Neural progenitor cell (in vitro differentiated cells): ENCODE results near the gene MRGPRG. TPM values are rescaled to one million over a fixed set of nuclear protein-coding genes. Genes with fewer than 3 reads are reported as not detected.
"Not testable (repeated sequence)": the region's sequence is repeated elsewhere in the genome, so short reads cannot be mapped to it uniquely, and the experiment has no call there.

Experiments used
- DNase-seq: peaks from one replicate; pipeline ENCODE4 v3.0.0-alpha.2; 2016; ENCODE audit warnings: low spot score
- H2AFZ ChIP-seq: fragments of 200-600 bp; sonication (generic); replicated peaks from 2 replicates; pipeline ENCODE4 v1.6.1; 2016; ENCODE audit warnings: antibody characterized with exemption
- H3F3A ChIP-seq: fragments of 200-600 bp; sonication (generic); 2 replicates; pipeline ENCODE4 v1.6.1; 2016; ENCODE audit warnings: antibody characterized with exemption, low read depth
- H3K27ac ChIP-seq: fragments of 200-600 bp; sonication (generic); 2 replicates; pipeline ENCODE4 v1.5.1; 2016; ENCODE audit warnings: mild to moderate bottlenecking
- H3K27me3 ChIP-seq: fragments of 200-600 bp; sonication (generic); 2 replicates; pipeline ENCODE4 v1.6.1; 2016; ENCODE audit warnings: mild to moderate bottlenecking, moderate library complexity
- H3K36me3 ChIP-seq: fragments of 200-600 bp; sonication (generic); 2 replicates; pipeline ENCODE4 v1.5.1; 2016
- H3K4me1 ChIP-seq: fragments of 200-600 bp; sonication (generic); 2 replicates; pipeline ENCODE4 v1.6.1; 2016; ENCODE audit warnings: mixed run types
- H3K4me2 ChIP-seq: fragments of 200-600 bp; sonication (generic); 2 replicates; pipeline ENCODE4 v1.6.1; 2016
- H3K4me3 ChIP-seq: fragments of 200-600 bp; sonication (generic); 2 replicates; pipeline ENCODE4 v1.5.1; 2016
- H3K79me2 ChIP-seq: fragments of 200-600 bp; sonication (generic); 2 replicates; pipeline ENCODE4 v1.6.1; 2016; ENCODE audit warnings: low read depth
- H3K9ac ChIP-seq: fragments of 200-600 bp; sonication (generic); 2 replicates; pipeline ENCODE4 v1.6.1; 2016
- H3K9me3 ChIP-seq: fragments of 200-600 bp; sonication (generic); 2 replicates; pipeline ENCODE4 v1.5.1; 2016; ENCODE audit warnings: low read depth
- H4K20me1 ChIP-seq: fragments of 200-600 bp; sonication (generic); 2 replicates; pipeline ENCODE4 v1.6.1; 2016; ENCODE audit warnings: low read depth
- H3K27ac Mint-ChIP-seq: 3 replicates; pipeline ENCODE4 v1.8.0; 2021; ENCODE audit warnings: mixed read lengths
- H3K27me3 Mint-ChIP-seq: 2 replicates; pipeline ENCODE4 v1.8.0; 2022; ENCODE audit warnings: low read depth, mild to moderate bottlenecking, inconsistent platforms, moderate library complexity, mixed read lengths; ENCODE audit not compliant: insufficient read depth
- H3K36me3 Mint-ChIP-seq: 3 replicates; pipeline ENCODE4 v1.8.0; 2021; ENCODE audit warnings: mixed read lengths
- H3K4me1 Mint-ChIP-seq: 3 replicates; pipeline ENCODE4 v1.8.0; 2021; ENCODE audit warnings: mixed read lengths
- H3K4me3 Mint-ChIP-seq: 3 replicates; pipeline ENCODE4 v1.8.0; 2021; ENCODE audit warnings: mild to moderate bottlenecking, moderate library complexity, mixed read lengths
- H3K9me3 Mint-ChIP-seq: 3 replicates; pipeline ENCODE4 v1.8.0; 2020; ENCODE audit warnings: mixed read lengths
- EZH2 ChIP-seq: fragments of 200-600 bp; sonication (generic); IDR thresholded peaks from 2 replicates; pipeline ENCODE4 v1.6.1; 2017; ENCODE audit warnings: antibody characterized with exemption, mild to moderate bottlenecking, moderate library complexity
- EZH2phosphoT487 ChIP-seq: fragments of 200-600 bp; sonication (generic); IDR thresholded peaks from 2 replicates; pipeline ENCODE4 v1.6.1; 2017; ENCODE audit warnings: antibody characterized with exemption
- total RNA-seq: library from RNA; depleted of rRNA; stranded (reverse); fragments of >200 nt; gene quantifications from 2 replicates; pipeline ENCODE4 v1.2.3, GENCODE V29; 2015; ENCODE audit warnings: low replicate concordance
- TF ChIP-seq, protein P1 (sequence below): fragments of 200-600 bp; sonication (generic); IDR thresholded peaks from 2 replicates; pipeline ENCODE4 v1.5.1; 2017; ENCODE audit warnings: antibody characterized with exemption, mild to moderate bottlenecking

MRGPRG gene, protein sequence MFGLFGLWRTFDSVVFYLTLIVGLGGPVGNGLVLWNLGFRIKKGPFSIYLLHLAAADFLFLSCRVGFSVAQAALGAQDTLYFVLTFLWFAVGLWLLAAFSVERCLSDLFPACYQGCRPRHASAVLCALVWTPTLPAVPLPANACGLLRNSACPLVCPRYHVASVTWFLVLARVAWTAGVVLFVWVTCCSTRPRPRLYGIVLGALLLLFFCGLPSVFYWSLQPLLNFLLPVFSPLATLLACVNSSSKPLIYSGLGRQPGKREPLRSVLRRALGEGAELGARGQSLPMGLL
- total RNA-seq, result not detected in 2 replicates

DNA sequence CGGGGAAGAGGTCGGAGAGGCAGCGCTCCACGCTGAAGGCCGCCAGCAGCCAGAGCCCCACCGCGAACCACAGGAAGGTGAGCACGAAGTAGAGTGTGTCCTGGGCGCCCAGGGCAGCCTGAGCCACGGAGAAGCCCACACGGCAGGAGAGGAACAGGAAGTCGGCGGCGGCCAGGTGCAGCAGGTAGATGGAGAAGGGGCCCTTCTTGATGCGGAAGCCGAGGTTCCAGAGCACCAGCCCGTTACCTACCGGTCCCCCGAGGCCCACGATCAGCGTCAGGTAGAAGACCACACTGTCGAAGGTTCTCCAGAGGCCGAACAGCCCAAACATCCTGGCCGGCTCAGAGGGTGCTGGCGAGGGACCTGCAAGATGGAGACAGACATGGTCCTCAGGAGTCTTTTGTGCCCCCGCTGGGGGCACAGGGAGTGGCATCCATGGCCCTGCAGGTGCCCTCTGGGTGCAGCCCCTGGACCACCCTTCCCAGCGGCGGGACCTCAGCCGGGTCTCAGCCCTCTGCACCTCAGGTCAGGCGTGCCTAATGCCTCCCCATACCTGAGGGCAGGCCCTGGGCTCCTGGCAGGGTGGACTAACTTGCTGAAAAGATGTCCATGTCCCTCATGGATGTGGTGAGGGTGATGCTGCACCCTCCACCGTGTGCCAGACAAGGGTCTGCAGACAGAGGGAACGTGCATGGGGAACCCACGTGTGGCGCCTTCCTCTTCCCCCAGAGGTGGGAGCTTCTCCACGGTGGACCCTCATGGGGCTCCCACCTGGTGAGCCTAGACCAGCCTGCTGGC lies at the start of gene MRGPRG:
Gene MRGPRG, minus strand, starts transcription at position 331 of the 798 bp plus-strand sequence. Its CDS starts 0 bp downstream, at position 331.
- no peaks in the 10 kb centered on the region for H3F3A ChIP-seq
- no peak for DNase-seq
- TF ChIP-seq, protein P1, sequence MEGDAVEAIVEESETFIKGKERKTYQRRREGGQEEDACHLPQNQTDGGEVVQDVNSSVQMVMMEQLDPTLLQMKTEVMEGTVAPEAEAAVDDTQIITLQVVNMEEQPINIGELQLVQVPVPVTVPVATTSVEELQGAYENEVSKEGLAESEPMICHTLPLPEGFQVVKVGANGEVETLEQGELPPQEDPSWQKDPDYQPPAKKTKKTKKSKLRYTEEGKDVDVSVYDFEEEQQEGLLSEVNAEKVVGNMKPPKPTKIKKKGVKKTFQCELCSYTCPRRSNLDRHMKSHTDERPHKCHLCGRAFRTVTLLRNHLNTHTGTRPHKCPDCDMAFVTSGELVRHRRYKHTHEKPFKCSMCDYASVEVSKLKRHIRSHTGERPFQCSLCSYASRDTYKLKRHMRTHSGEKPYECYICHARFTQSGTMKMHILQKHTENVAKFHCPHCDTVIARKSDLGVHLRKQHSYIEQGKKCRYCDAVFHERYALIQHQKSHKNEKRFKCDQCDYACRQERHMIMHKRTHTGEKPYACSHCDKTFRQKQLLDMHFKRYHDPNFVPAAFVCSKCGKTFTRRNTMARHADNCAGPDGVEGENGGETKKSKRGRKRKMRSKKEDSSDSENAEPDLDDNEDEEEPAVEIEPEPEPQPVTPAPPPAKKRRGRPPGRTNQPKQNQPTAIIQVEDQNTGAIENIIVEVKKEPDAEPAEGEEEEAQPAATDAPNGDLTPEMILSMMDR, result no peak
- TF ChIP-seq EZH2phosphoT487 (no peak), EZH2 (no peak)
- Mint-ChIP-seq H3K27me3 (peaks cover 19% of the 10 kb centered on the region), H3K4me1 (peaks cover 16% of the 10 kb centered on the region), H3K27ac (no peak within 1 kb of the TSS), H3K9me3 (no peaks in the 10 kb centered on the region), H3K4me3 (no peak within 1 kb of the TSS), H3K36me3 (no peaks in the 10 kb centered on the region)
- H3K4me3 ChIP-seq, result no peak within 1 kb of the TSS
- H3K4me2 ChIP-seq, result no peak within 1 kb of the TSS
- H4K20me1 ChIP-seq, result no peaks in the 10 kb centered on the region
- no peak within 1 kb of the TSS for H3K27ac ChIP-seq
- H3K9ac ChIP-seq, result no peak within 1 kb of the TSS
- no peaks in the 10 kb centered on the region for H3K4me1 ChIP-seq
- H3K9me3 ChIP-seq, result no peaks in the 10 kb centered on the region
- no peaks in the 10 kb centered on the region for H3K79me2 ChIP-seq
- H3K36me3 ChIP-seq, result no peaks in the 10 kb centered on the region
- H3K27me3 ChIP-seq, result peaks cover 4% of the 10 kb centered on the region
- H2AFZ ChIP-seq, result no peak within 1 kb of the TSS

DNA sequence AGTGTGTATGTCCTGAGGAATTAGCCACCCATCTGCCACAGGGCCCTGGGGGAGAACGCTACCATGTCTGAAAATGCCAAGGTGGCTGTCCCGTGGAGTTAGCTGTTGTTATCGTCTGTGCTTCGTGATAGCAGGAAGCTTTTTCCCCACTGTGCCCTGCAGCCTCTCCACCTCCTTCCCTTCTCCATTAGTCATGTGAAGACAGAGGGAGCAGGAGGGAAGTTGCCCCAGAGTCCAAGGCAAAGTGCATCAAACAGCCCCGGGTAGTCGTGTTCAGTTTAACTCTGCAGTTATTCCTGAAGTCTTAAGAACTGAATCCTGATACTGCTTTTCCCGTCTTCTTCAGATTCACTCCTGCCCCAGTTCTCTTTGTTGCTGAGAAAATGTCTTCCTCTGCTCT lies 43.9 kb upstream of the MRGPRG start:
- not testable (repeated sequence) for H3K4me1 ChIP-seq, H3K27me3 ChIP-seq, H3K4me3 Mint-ChIP-seq, H3K4me2 ChIP-seq, H3K27ac ChIP-seq, H3K36me3 ChIP-seq, H3K36me3 Mint-ChIP-seq, H3K9ac ChIP-seq, H3K9me3 Mint-ChIP-seq, H3K4me1 Mint-ChIP-seq, H3F3A ChIP-seq, H3K27me3 Mint-ChIP-seq, DNase-seq, H2AFZ ChIP-seq, H3K9me3 ChIP-seq, H3K4me3 ChIP-seq, H3K79me2 ChIP-seq, H4K20me1 ChIP-seq, H3K27ac Mint-ChIP-seq

DNA sequence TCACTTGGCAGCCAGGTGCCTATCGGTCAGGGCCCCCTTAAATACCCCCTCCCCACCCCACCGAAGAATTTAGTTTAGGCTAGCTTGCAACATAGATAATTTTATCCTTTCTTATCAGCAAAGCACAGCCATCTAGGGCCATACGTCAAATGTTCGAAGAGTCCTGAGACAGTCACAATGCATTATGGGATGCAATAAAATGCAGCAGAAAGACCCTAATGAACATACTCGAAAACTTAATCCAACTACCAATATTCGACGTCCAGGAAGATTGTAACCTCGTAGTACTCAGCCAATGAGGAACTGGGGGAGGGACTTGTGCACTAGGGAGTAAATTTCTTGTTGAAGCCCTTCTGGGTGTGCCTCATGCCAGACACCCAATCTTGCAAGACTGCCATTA lies 43.2 kb upstream of the MRGPRG start:
- H3K4me3 Mint-ChIP-seq, H3K9me3 ChIP-seq, H3K27me3 Mint-ChIP-seq, H2AFZ ChIP-seq, H3F3A ChIP-seq, H3K27ac Mint-ChIP-seq, H3K9ac ChIP-seq, H3K79me2 ChIP-seq, H3K4me2 ChIP-seq, DNase-seq, H3K27me3 ChIP-seq, H3K36me3 Mint-ChIP-seq, H3K36me3 ChIP-seq, H3K4me3 ChIP-seq, H3K9me3 Mint-ChIP-seq, H3K4me1 Mint-ChIP-seq, H3K27ac ChIP-seq, H3K4me1 ChIP-seq, H4K20me1 ChIP-seq: not testable (repeated sequence)

DNA sequence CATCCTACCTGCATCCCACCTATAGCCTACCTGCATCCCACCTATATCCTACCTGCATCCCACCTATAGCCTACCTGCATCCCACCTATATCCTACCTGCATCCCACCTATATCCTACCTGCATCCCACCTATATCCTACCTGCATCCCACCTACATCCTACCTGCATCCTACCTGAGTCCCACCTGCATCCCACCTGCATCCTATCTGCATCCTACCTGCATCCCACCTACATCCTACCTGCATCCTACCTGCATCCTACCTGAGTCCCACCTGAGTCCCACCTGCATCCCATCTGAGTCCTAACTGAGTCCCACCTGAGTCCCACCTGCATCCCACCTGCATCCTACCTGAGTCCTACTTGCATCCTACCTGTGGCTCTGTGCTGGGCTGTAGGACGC lies 38.9 kb upstream of the MRGPRG start:
- not testable (repeated sequence) for H3F3A ChIP-seq, H3K36me3 ChIP-seq, H3K4me1 Mint-ChIP-seq, H3K9ac ChIP-seq, H3K27me3 ChIP-seq, H2AFZ ChIP-seq, H3K4me1 ChIP-seq, H3K4me3 Mint-ChIP-seq, H3K4me2 ChIP-seq, DNase-seq, H3K27ac Mint-ChIP-seq, H3K27ac ChIP-seq, H3K27me3 Mint-ChIP-seq, H3K9me3 Mint-ChIP-seq, H3K4me3 ChIP-seq, H4K20me1 ChIP-seq, H3K79me2 ChIP-seq, H3K36me3 Mint-ChIP-seq, H3K9me3 ChIP-seq

DNA sequence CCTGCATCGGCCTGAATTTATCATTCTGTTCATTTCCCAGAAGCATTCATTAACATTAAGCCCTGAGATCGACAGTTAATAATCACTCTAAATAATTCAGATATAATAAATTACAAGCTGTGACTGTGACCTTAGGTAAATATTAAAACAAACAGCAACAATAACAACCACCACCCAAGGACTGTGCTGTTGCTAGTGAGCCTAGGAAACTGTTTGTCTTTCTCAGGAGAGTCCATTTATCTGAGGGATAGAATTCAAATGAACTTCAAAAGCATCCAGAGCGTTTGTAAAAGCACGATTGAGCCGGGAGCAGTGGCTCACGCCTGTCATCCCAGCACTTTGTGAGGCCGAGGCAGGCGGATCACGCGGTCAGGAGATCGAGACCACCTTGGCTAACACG lies 36.6 kb upstream of the MRGPRG start:
- H3K4me3 Mint-ChIP-seq, H3K9me3 ChIP-seq, H3F3A ChIP-seq, H3K9ac ChIP-seq, H3K27me3 Mint-ChIP-seq, DNase-seq, H3K9me3 Mint-ChIP-seq, H3K4me1 Mint-ChIP-seq, H2AFZ ChIP-seq, H3K27me3 ChIP-seq, H3K4me3 ChIP-seq, H3K79me2 ChIP-seq, H3K36me3 ChIP-seq, H3K27ac ChIP-seq, H3K27ac Mint-ChIP-seq, H4K20me1 ChIP-seq, H3K4me1 ChIP-seq, H3K4me2 ChIP-seq, H3K36me3 Mint-ChIP-seq: not testable (repeated sequence)

DNA sequence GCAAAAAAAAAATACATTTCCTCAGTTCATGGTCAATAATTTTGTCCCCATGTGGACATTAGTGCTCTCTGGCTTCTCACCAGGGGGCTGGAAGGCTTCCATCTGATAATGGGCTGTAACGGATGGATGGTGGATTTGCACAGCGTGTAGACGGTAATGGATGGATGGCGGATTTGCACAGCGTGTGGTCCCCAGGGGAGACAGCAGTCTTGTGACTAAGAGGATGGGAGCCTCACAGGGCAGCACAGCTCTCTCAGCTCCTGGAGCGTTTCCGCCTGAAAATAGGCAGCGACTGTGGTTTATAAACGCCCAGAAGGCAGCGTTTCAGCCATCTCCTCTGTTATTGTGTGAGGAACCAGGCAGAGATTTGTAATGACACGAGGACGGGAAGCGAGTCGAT lies 36.2 kb upstream of the MRGPRG start:
- not testable (repeated sequence) for H3K9me3 ChIP-seq, H3K79me2 ChIP-seq, DNase-seq, H2AFZ ChIP-seq, H4K20me1 ChIP-seq, H3K4me2 ChIP-seq, H3K27ac ChIP-seq, H3K27me3 Mint-ChIP-seq, H3K4me1 Mint-ChIP-seq, H3K9ac ChIP-seq, H3K36me3 ChIP-seq, H3K27ac Mint-ChIP-seq, H3K27me3 ChIP-seq, H3K36me3 Mint-ChIP-seq, H3F3A ChIP-seq, H3K4me3 Mint-ChIP-seq, H3K9me3 Mint-ChIP-seq, H3K4me3 ChIP-seq, H3K4me1 ChIP-seq
